H9 (cell line): ENCODE measurements around the gene IL1RL1. TPM values are rescaled to one million over a fixed set of nuclear protein-coding genes. Genes with fewer than 3 reads are reported as not detected.

Source experiments
- DNase-seq: peaks from one replicate; pipeline ENCODE4 v3.0.0-alpha.2; 2017
- H2AFZ ChIP-seq: one replicate; pipeline ENCODE4 v1.6.1; 2013; ENCODE audit warnings: mild to moderate bottlenecking, low read length, control low read depth, moderate library complexity
- H2AK5ac ChIP-seq: 2 replicates; pipeline ENCODE4 v1.6.1; 2013; ENCODE audit warnings: low read length, control low read depth, mixed read lengths; ENCODE audit not compliant: insufficient read length
- H2BK120ac ChIP-seq: one replicate; pipeline ENCODE4 v1.6.1; 2013; ENCODE audit warnings: low read depth, mild to moderate bottlenecking, low read length, control low read depth, inconsistent platforms; ENCODE audit not compliant: poor library complexity, severe bottlenecking
- H2BK12ac ChIP-seq: 2 replicates; pipeline ENCODE4 v1.6.1; 2013; ENCODE audit warnings: low read length, control low read depth, mixed read lengths, low read depth; ENCODE audit not compliant: insufficient read length
- H2BK15ac ChIP-seq: 2 replicates; pipeline ENCODE4 v1.6.1; 2013; ENCODE audit warnings: low read depth, low read length, control low read depth
- H2BK20ac ChIP-seq: one replicate; pipeline ENCODE4 v1.6.1; 2013; ENCODE audit warnings: low read depth, mild to moderate bottlenecking, low read length, control low read depth, inconsistent platforms; ENCODE audit not compliant: poor library complexity, severe bottlenecking
- H2BK5ac ChIP-seq: 2 replicates; pipeline ENCODE4 v1.6.1; 2013; ENCODE audit warnings: low read length, control low read depth, mixed read lengths; ENCODE audit not compliant: insufficient read length
- H3K14ac ChIP-seq: 2 replicates; pipeline ENCODE4 v1.6.1; 2013; ENCODE audit warnings: low read length, control low read depth; ENCODE audit not compliant: insufficient read depth
- H3K18ac ChIP-seq: 2 replicates; pipeline ENCODE4 v1.6.1; 2013; ENCODE audit warnings: low read depth, mild to moderate bottlenecking, mixed read lengths, low read length, control low read depth; ENCODE audit not compliant: insufficient read length
- H3K23ac ChIP-seq: 2 replicates; pipeline ENCODE4 v1.6.1; 2013; ENCODE audit warnings: low read length, control low read depth, mixed read lengths, low read depth; ENCODE audit not compliant: insufficient read length
- H3K23me2 ChIP-seq: 2 replicates; pipeline ENCODE4 v1.6.1; 2013; ENCODE audit warnings: low read depth, mild to moderate bottlenecking, mixed read lengths, low read length, control low read depth; ENCODE audit not compliant: insufficient read length, poor library complexity, severe bottlenecking
- H3K27ac ChIP-seq: 2 replicates; pipeline ENCODE4 v1.5.1; 2013; ENCODE audit warnings: low read length, control low read depth, mixed read lengths, low read depth; ENCODE audit not compliant: insufficient read length
- H3K27me3 ChIP-seq: 2 replicates; pipeline ENCODE4 v1.6.1; 2013; ENCODE audit warnings: low read length, control low read depth, inconsistent platforms; ENCODE audit not compliant: insufficient read depth
- H3K4ac ChIP-seq: 2 replicates; pipeline ENCODE4 v1.6.1; 2013; ENCODE audit warnings: low read depth, mild to moderate bottlenecking, control low read depth, inconsistent platforms, low read length, moderate library complexity
- H3K4me1 ChIP-seq: 2 replicates; pipeline ENCODE4 v1.6.1; 2013; ENCODE audit warnings: low read length, control low read depth, inconsistent platforms; ENCODE audit not compliant: insufficient read depth
- H3K4me2 ChIP-seq: 2 replicates; pipeline ENCODE4 v1.6.1; 2013; ENCODE audit warnings: low read length, control low read depth, mixed read lengths; ENCODE audit not compliant: insufficient read length, insufficient read depth
- H3K56ac ChIP-seq: 2 replicates; pipeline ENCODE4 v1.6.1; 2013; ENCODE audit warnings: low read depth, mild to moderate bottlenecking, mixed read lengths, low read length, control low read depth; ENCODE audit not compliant: insufficient read length
- H3K79me1 ChIP-seq: 2 replicates; pipeline ENCODE4 v1.6.1; 2013; ENCODE audit warnings: low read depth, mild to moderate bottlenecking, moderate library complexity, low read length, control low read depth, inconsistent platforms; ENCODE audit not compliant: insufficient read depth, poor library complexity, severe bottlenecking
- H3K79me2 ChIP-seq: 2 replicates; pipeline ENCODE4 v1.6.1; 2013; ENCODE audit warnings: low read length, control low read depth, inconsistent platforms; ENCODE audit not compliant: insufficient read depth
- H3K9ac ChIP-seq: 2 replicates; pipeline ENCODE4 v1.6.1; 2013; ENCODE audit warnings: low read length, control low read depth, mixed read lengths; ENCODE audit not compliant: insufficient read length; ENCODE audit errors: extremely low read depth
- H3K9me3 ChIP-seq: one replicate; pipeline ENCODE4 v1.6.1; 2013; ENCODE audit warnings: low read depth, low read length, inconsistent platforms; ENCODE audit not compliant: control insufficient read depth
- H3T11ph ChIP-seq: one replicate; pipeline ENCODE4 v1.6.1; 2013; ENCODE audit warnings: mild to moderate bottlenecking, low read length, control low read depth, inconsistent platforms
- H4K20me1 ChIP-seq: one replicate; pipeline ENCODE4 v1.6.1; 2013; ENCODE audit not compliant: control insufficient read depth, insufficient read length, insufficient read depth
- H4K5ac ChIP-seq: 2 replicates; pipeline ENCODE4 v1.6.1; 2013; ENCODE audit warnings: low read depth, mild to moderate bottlenecking, mixed read lengths, low read length, control low read depth; ENCODE audit not compliant: insufficient read length
- H4K8ac ChIP-seq: replicated peaks from 2 replicates; pipeline ENCODE4 v1.6.1; 2013; ENCODE audit warnings: low read length, control low read depth, mixed read lengths, low read depth; ENCODE audit not compliant: insufficient read length
- H4K91ac ChIP-seq: 2 replicates; pipeline ENCODE4 v1.6.1; 2013; ENCODE audit warnings: low read depth, mild to moderate bottlenecking, moderate library complexity, mixed read lengths, low read length, control low read depth; ENCODE audit not compliant: insufficient read length
- H3K27ac Mint-ChIP-seq, 3 experiments: 2 replicates in 2 of 3; 3 replicates in 1 of 3; pipeline ENCODE4 v1.8.0; 2020 to 2021; ENCODE audit warnings: mixed read lengths in 3 of 3, mild to moderate bottlenecking in 1 of 3, moderate library complexity in 1 of 3
- H3K27me3 Mint-ChIP-seq: 2 replicates; pipeline ENCODE4 v1.8.0; 2021; ENCODE audit warnings: low read depth, mild to moderate bottlenecking, moderate library complexity, mixed read lengths
- H3K36me3 Mint-ChIP-seq, 3 experiments: 2 replicates in 2 of 3; 3 replicates in 1 of 3; pipeline ENCODE4 v1.8.0; 2020 to 2021; ENCODE audit warnings: low read depth in 3 of 3, mixed read lengths in 3 of 3; ENCODE audit not compliant: insufficient read depth in 1 of 3
- H3K4me1 Mint-ChIP-seq, 2 experiments: 2 replicates each; pipeline ENCODE4 v1.8.0; 2020; ENCODE audit warnings: mixed read lengths in 2 of 2
- H3K4me3 Mint-ChIP-seq, 2 experiments: 2 replicates in 1 of 2; 3 replicates in 1 of 2; pipeline ENCODE4 v1.8.0; 2020 to 2021; ENCODE audit warnings: mild to moderate bottlenecking in 2 of 2, mixed read lengths in 2 of 2, moderate library complexity in 1 of 2
- H3K9me3 Mint-ChIP-seq, 2 experiments: 2 replicates in 1 of 2; 3 replicates in 1 of 2; pipeline ENCODE4 v1.8.0; 2020; ENCODE audit warnings: mild to moderate bottlenecking in 2 of 2, mixed read lengths in 2 of 2, moderate library complexity in 1 of 2
- CTCF ChIP-seq: fragments of 200-600 bp; sonication (generic); conservative IDR thresholded peaks from 3 replicates; pipeline ENCODE4 v1.8.0; 2021; ENCODE audit warnings: antibody characterized with exemption, mild to moderate bottlenecking
- whole genome bisulfite sequencing: extraction: QIAGEN DNeasy Blood & Tissue Kit; methylation state at CpG from one replicate; pipeline ENCODE4 v1.1.7; 2013; ENCODE audit warnings: missing lambda C conversion rate, low lambda C conversion rate, mixed read lengths; ENCODE audit not compliant: insufficient read length; ENCODE audit errors: extremely low coverage; 5-methylcytosine and 5-hydroxymethylcytosine counted together
- total RNA-seq: library from RNA; stranded (reverse); gene quantifications from 2 replicates; pipeline ENCODE4 v1.2.1, GENCODE V29; 2021

The IL1RL1 gene
- total RNA-seq, 1 experiment from 2014 or later = not detected

GRCh38 chr2:102369866-102370265 lies 58.5 kb downstream of the IL1RL1 start:
- H3K18ac ChIP-seq = no peak overlapping the region
- H3K36me3 Mint-ChIP-seq = peaks cover 5 to 23% (median 21%) of the 10 kb centered on the region in 3 experiments
- H3K23ac ChIP-seq = no peak overlapping the region
- H3K79me2 ChIP-seq = no peaks in the 10 kb centered on the region
- no peak overlapping the region for H3K4me3 Mint-ChIP-seq
- no CpG with 5 or more reads among the region's 1 CpG for WGBS
- H3K9me3 Mint-ChIP-seq = peaks cover 41 to 46% of the 10 kb centered on the region in 2 experiments
- no peak for DNase-seq
- no peak overlapping the region for H2BK12ac ChIP-seq
- no peak overlapping the region for H3K14ac ChIP-seq
- H2BK5ac ChIP-seq = no peak overlapping the region
- H3K27me3 Mint-ChIP-seq = peaks cover 4% of the 10 kb centered on the region
- no peaks in the 10 kb centered on the region for H3K4me1 ChIP-seq
- H3T11ph ChIP-seq = no peak overlapping the region
- no peak overlapping the region for H2AK5ac ChIP-seq
- no peak overlapping the region for H4K8ac ChIP-seq
- no peak overlapping the region for H4K91ac ChIP-seq
- H4K20me1 ChIP-seq = no peaks in the 10 kb centered on the region
- H3K56ac ChIP-seq = no peak overlapping the region
- no peak overlapping the region for H2AFZ ChIP-seq
- H2BK20ac ChIP-seq = no peak overlapping the region
- H2BK120ac ChIP-seq = no peak overlapping the region
- H3K9ac ChIP-seq = no peak overlapping the region
- H3K4me2 ChIP-seq = no peak overlapping the region
- no peak overlapping the region for H3K27ac ChIP-seq
- no peaks in the 10 kb centered on the region for H3K4me1 Mint-ChIP-seq
- H3K79me1 ChIP-seq = no peaks in the 10 kb centered on the region
- no peak overlapping the region for H3K27ac Mint-ChIP-seq
- TF ChIP-seq CTCF = no peak
- H2BK15ac ChIP-seq = no peak overlapping the region
- H3K9me3 ChIP-seq = peaks cover 23% of the 10 kb centered on the region
- no peak overlapping the region for H4K5ac ChIP-seq
- H3K4ac ChIP-seq = no peak overlapping the region
- no peaks in the 10 kb centered on the region for H3K23me2 ChIP-seq
- H3K27me3 ChIP-seq = no peaks in the 10 kb centered on the region
